H1 (cell line): ENCODE measurements around the gene P2RX1. TPM values are rescaled to one million over a fixed set of nuclear protein-coding genes. Genes with fewer than 3 reads are reported as not detected.
A peak's percentile ranks its signal among the peaks of the same experiment; 100 is the strongest.

ENCODE experiments used
- CTCF ChIA-PET: fragments of 300-600 bp; sonication (Branson Sonifier 250); formaldehyde crosslinking; loops from one replicate; lab custom pipeline; 2021; ENCODE audit not compliant: partially characterized antibody; lab: Charles Lee
- POLR2A ChIA-PET: fragments of 300-600 bp; sonication (Branson Sonifier 250); formaldehyde crosslinking; loops from one replicate; lab custom pipeline; 2021; ENCODE audit warnings: inconsistent platforms; ENCODE audit not compliant: partially characterized antibody; lab: Charles Lee
- DNase-seq, 2 experiments: peaks; one replicate each; pipeline versions ENCODE4 v3.0.0 to v3.0.0-alpha.2; 2010 to 2022; ENCODE audit warnings: low spot score in 2 of 2, low read depth in 1 of 2, mixed read lengths in 1 of 2
- FAIRE-seq: peaks from 2 replicates; lab custom pipeline; 2011; peaks lifted over from hg19 to GRCh38; lab: Jason Lieb, UNC
- H2AFZ ChIP-seq: 2 replicates; pipeline ENCODE4 v1.8.1; 2012; ENCODE audit warnings: low read length, inconsistent platforms
- H2AK5ac ChIP-seq: 2 replicates; pipeline ENCODE4 v1.6.1; 2013; ENCODE audit warnings: low read depth, low read length
- H2BK120ac ChIP-seq: replicated peaks from 2 replicates; pipeline ENCODE3; 2013; ENCODE audit warnings: low read depth, low read length, inconsistent platforms
- H2BK12ac ChIP-seq: 2 replicates; pipeline ENCODE4 v1.6.1; 2013; ENCODE audit warnings: low read depth, low read length
- H2BK15ac ChIP-seq: 2 replicates; pipeline ENCODE4 v1.6.1; 2013; ENCODE audit warnings: low read length
- H2BK20ac ChIP-seq: 2 replicates; pipeline ENCODE4 v1.6.1; 2013; ENCODE audit warnings: low read length
- H2BK5ac ChIP-seq: 2 replicates; pipeline ENCODE4 v1.6.1; 2013; ENCODE audit warnings: low read depth, low read length
- H3K14ac ChIP-seq: 2 replicates; pipeline ENCODE4 v1.6.1; 2013; ENCODE audit warnings: inconsistent platforms; ENCODE audit not compliant: insufficient read length
- H3K18ac ChIP-seq: 2 replicates; pipeline ENCODE4 v1.6.1; 2013; ENCODE audit warnings: low read length; ENCODE audit errors: extremely low read depth
- H3K23ac ChIP-seq: 2 replicates; pipeline ENCODE4 v1.6.1; 2013; ENCODE audit warnings: inconsistent platforms; ENCODE audit not compliant: insufficient read length
- H3K23me2 ChIP-seq: 2 replicates; pipeline ENCODE4 v1.6.1; 2013; ENCODE audit warnings: low read depth, low read length
- H3K27ac ChIP-seq: 2 replicates; pipeline ENCODE4 v1.6.1; 2011; ENCODE audit warnings: low read depth, low read length, inconsistent platforms
- H3K27me3 ChIP-seq, 4 experiments: replicated peaks in 1 of 4; 1 replicate in 1 of 4; 2 replicates in 3 of 4; pipeline versions ENCODE4 v1.6.1 to v1.8.1; 2011 to 2013; ENCODE audit warnings: low read length in 3 of 4, mild to moderate bottlenecking in 3 of 4, inconsistent platforms in 2 of 4, mixed read lengths in 2 of 4, moderate library complexity in 1 of 4; ENCODE audit not compliant: control insufficient read depth in 3 of 4, insufficient read depth in 3 of 4; ENCODE audit errors: extremely low read depth in 1 of 4
- H3K36me3 ChIP-seq, 4 experiments: 2 replicates each; pipeline versions ENCODE4 v1.6.1 to v1.8.1; 2011 to 2013; ENCODE audit warnings: mild to moderate bottlenecking in 4 of 4, low read length in 3 of 4, moderate library complexity in 2 of 4, control low read depth in 1 of 4, inconsistent platforms in 1 of 4; ENCODE audit not compliant: insufficient read depth in 4 of 4, control insufficient read depth in 2 of 4
- H3K4ac ChIP-seq: replicated peaks from 2 replicates; pipeline ENCODE3; 2013; ENCODE audit warnings: low read length, low read depth, mixed read lengths, inconsistent platforms; ENCODE audit not compliant: insufficient read length
- H3K4me1 ChIP-seq, 4 experiments: replicated peaks in 1 of 4; 1 replicate in 1 of 4; 2 replicates in 3 of 4; pipeline versions ENCODE4 v1.6.1 to v1.8.1; 2011 to 2013; ENCODE audit warnings: low read length in 3 of 4, inconsistent platforms in 2 of 4, mixed read lengths in 1 of 4; ENCODE audit not compliant: insufficient read depth in 4 of 4, control insufficient read depth in 3 of 4
- H3K4me2 ChIP-seq, 2 experiments: 2 replicates each; pipeline versions ENCODE4 v1.6.1 to v1.8.1; 2011 to 2013; ENCODE audit warnings: low read depth in 2 of 2, low read length in 2 of 2, control low read depth in 1 of 2, inconsistent platforms in 1 of 2, mild to moderate bottlenecking in 1 of 2; ENCODE audit not compliant: insufficient read depth in 1 of 2
- H3K4me3 ChIP-seq, 4 experiments: fragments of 200-600, 300-600 bp in 1 of 4; sonication (generic), shearing (Covaris generic), sonication (Bioruptor Twin) in 1 of 4; 2 replicates each; pipeline versions ENCODE4 v1.5.1 to v1.8.1; 2011 to 2016; ENCODE audit warnings: low read length in 4 of 4, low read depth in 3 of 4, control low read depth in 2 of 4, inconsistent platforms in 2 of 4, mild to moderate bottlenecking in 2 of 4, mixed read lengths in 1 of 4, moderate library complexity in 1 of 4; ENCODE audit not compliant: insufficient read depth in 2 of 4; ENCODE audit errors: extremely low read depth in 1 of 4
- H3K56ac ChIP-seq: replicated peaks from 2 replicates; pipeline ENCODE3; 2013; ENCODE audit warnings: low read depth, mild to moderate bottlenecking, mixed read lengths, low read length, inconsistent platforms; ENCODE audit not compliant: insufficient read length
- H3K79me1 ChIP-seq: 2 replicates; pipeline ENCODE4 v1.6.1; 2013; ENCODE audit warnings: low read depth, low read length, control low read depth
- H3K79me2 ChIP-seq, 2 experiments: 2 replicates each; pipeline versions ENCODE4 v1.6.1 to v1.8.1; 2012 to 2013; ENCODE audit warnings: low read length in 2 of 2, mild to moderate bottlenecking in 2 of 2, inconsistent platforms in 1 of 2; ENCODE audit not compliant: insufficient read depth in 2 of 2, control insufficient read depth in 1 of 2
- H3K9ac ChIP-seq, 4 experiments: replicated peaks in 1 of 4; 1 replicate in 1 of 4; 2 replicates in 3 of 4; pipeline versions ENCODE4 v1.6.1 to v1.8.1; 2011 to 2013; ENCODE audit warnings: low read depth in 3 of 4, low read length in 3 of 4, control low read depth in 2 of 4, mild to moderate bottlenecking in 2 of 4, moderate library complexity in 2 of 4, inconsistent platforms in 1 of 4; ENCODE audit errors: extremely low read depth in 1 of 4
- H3K9me3 ChIP-seq, 2 experiments: 2 replicates each; pipeline versions ENCODE4 v1.6.1 to v1.8.1; 2012 to 2013; ENCODE audit warnings: mild to moderate bottlenecking in 2 of 2, moderate library complexity in 2 of 2, control low read depth in 1 of 2, inconsistent platforms in 1 of 2, low read depth in 1 of 2, low read length in 1 of 2, mixed read lengths in 1 of 2; ENCODE audit not compliant: insufficient read depth in 2 of 2
- H4K20me1 ChIP-seq, 2 experiments: replicated peaks in 1 of 2; 2 replicates each; pipeline versions ENCODE3 to v1.8.1; 2011 to 2013; ENCODE audit warnings: inconsistent platforms in 2 of 2, low read length in 2 of 2, mild to moderate bottlenecking in 1 of 2; ENCODE audit not compliant: insufficient read depth in 2 of 2, control insufficient read depth in 1 of 2
- H4K5ac ChIP-seq: 2 replicates; pipeline ENCODE4 v1.6.1; 2013; ENCODE audit warnings: low read length, low read depth, mixed read lengths, inconsistent platforms; ENCODE audit not compliant: insufficient read length
- H4K8ac ChIP-seq: 2 replicates; pipeline ENCODE4 v1.8.0; 2013; ENCODE audit warnings: mild to moderate bottlenecking, moderate library complexity, low read length, inconsistent platforms; ENCODE audit not compliant: insufficient read depth; ENCODE audit errors: extremely low read depth
- H4K91ac ChIP-seq: replicated peaks from 2 replicates; pipeline ENCODE3; 2013; ENCODE audit warnings: low read length, mixed read lengths, inconsistent platforms; ENCODE audit not compliant: insufficient read length
- BRCA1 ChIP-seq: IDR thresholded peaks from 2 replicates; pipeline ENCODE4 v1.6.1; 2012; ENCODE audit warnings: low read depth, low read length, improper control_type of control experiment
- CBX5 ChIP-seq: fragments of 300-800, 300-1000 bp; sonication (generic); IDR thresholded peaks from 2 replicates; pipeline ENCODE4 v1.7.1; 2016; ENCODE audit warnings: antibody characterized with exemption, low read length, low read depth
- CEBPB ChIP-seq: IDR thresholded peaks from 2 replicates; pipeline ENCODE4 v1.6.1; 2012; ENCODE audit warnings: low read depth, low read length
- POLR2A ChIP-seq, 2 experiments: IDR thresholded peaks; 1 replicate in 1 of 2; 2 replicates in 1 of 2; pipeline ENCODE4 v1.6.1; 2011; ENCODE audit warnings: low read depth in 2 of 2, low read length in 2 of 2, mild to moderate bottlenecking in 2 of 2; ENCODE audit errors: control extremely low read depth in 1 of 2
- RAD21 ChIP-seq, 2 experiments: IDR thresholded peaks in 1 of 2; conservative IDR thresholded peaks in 1 of 2; 2 replicates each; pipeline ENCODE4 v1.6.1; 2011; ENCODE audit warnings: low read depth in 2 of 2, low read length in 2 of 2, improper control_type of control experiment in 1 of 2, inconsistent platforms in 1 of 2, mild to moderate bottlenecking in 1 of 2, moderate library complexity in 1 of 2
- SIRT6 ChIP-seq: IDR thresholded peaks from one replicate; pipeline ENCODE4 v1.7.1; 2012; ENCODE audit warnings: low read length, inconsistent platforms
- SP4 ChIP-seq: IDR thresholded peaks from 2 replicates; pipeline ENCODE4 v1.6.1; 2012; ENCODE audit warnings: low read length, inconsistent platforms
- TAF1 ChIP-seq: IDR thresholded peaks from 2 replicates; pipeline ENCODE4 v1.6.1; 2011; ENCODE audit warnings: mild to moderate bottlenecking, low read depth, low read length
- TBP ChIP-seq: IDR thresholded peaks from 2 replicates; pipeline ENCODE4 v1.6.1; 2011; ENCODE audit warnings: low read depth, low read length, improper control_type of control experiment
- WGBS, 2 experiments: shearing (Covaris generic) in 1 of 2; methylation state at CpG; one replicate each; pipeline versions ENCODE4 v1.1.6 to v1.1.7; 2013 to 2015; ENCODE audit warnings: low lambda C conversion rate in 2 of 2, mixed read lengths in 2 of 2, inconsistent platforms in 1 of 2, low coverage in 1 of 2, missing lambda C conversion rate in 1 of 2; ENCODE audit not compliant: insufficient replicate concordance in 2 of 2, insufficient coverage in 1 of 2, insufficient read length in 1 of 2; ENCODE audit errors: extremely low coverage in 1 of 2, missing lambda C conversion rate in 1 of 2; 5-methylcytosine and 5-hydroxymethylcytosine counted together
- polyA plus RNA-seq, 7 experiments: library from polyadenylated mRNA; depleted of rRNA in 3 of 7; stranded (reverse) in 5 of 7; unstranded in 2 of 7; fragments of >200 nt in 5 of 7; fragments of 200-250 nt in 2 of 7; gene quantifications; 1 replicate in 5 of 7; 2 replicates in 1 of 7; 4 replicates in 1 of 7; pipeline versions ENCODE4 v1.2.1 to v1.2.3, GENCODE V29; 2011 to 2013; ENCODE audit warnings: missing spikeins in 2 of 7, mixed read lengths in 2 of 7
- total RNA-seq: library from RNA; stranded (reverse); fragmentation: NEBNext Ultra II Directional; extraction: Animal tissue kit (Norgen Biotek cat#: 25700); gene quantifications from 2 replicates; pipeline ENCODE4 v1.2.1, GENCODE V29; 2021

P2RX1 gene
- total and polyA plus RNA-seq, 2 of the 8 experiments (the other 6 are each of a cell fraction or from before 2014, with no cell fraction given), result 0.45 to 1.1 TPM

DNA sequence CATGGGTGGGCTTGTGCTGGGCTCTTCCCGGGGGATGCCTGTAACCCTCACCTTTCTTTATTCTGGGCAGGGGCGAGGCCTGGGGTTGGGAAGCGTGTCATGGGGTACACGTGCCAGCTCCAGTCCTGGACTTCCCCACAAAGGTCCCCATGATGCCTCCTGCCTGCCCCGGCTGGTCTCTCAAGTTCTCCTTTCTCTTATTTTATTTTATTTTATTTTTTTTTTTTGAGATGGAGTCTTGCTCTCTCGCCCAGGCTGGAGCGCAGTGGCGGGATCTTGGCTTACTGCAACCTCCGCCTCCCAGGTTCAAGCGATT is 39.4 kb upstream of the P2RX1 start:
- Histone ChIP-seq H3K23me2 (no peaks in the 10 kb centered on the region), H2BK12ac (no peak overlapping the region), H3K14ac (no peak overlapping the region), H4K5ac (no peak overlapping the region), H3K79me2 (no peaks in the 10 kb centered on the region), H4K91ac (no peak overlapping the region), H3K56ac (no peak overlapping the region), H2BK120ac (no peak overlapping the region), H3K9me3 (no peaks in the 10 kb centered on the region), H3K4me1 (peaks cover 0 to 43% (median 22%) of the 10 kb centered on the region in 4 experiments; a peak in 6 of 7 replicates), H3K79me1 (no peaks in the 10 kb centered on the region; the same call in none of the 2 replicates), H2BK5ac (no peak overlapping the region), H3K36me3 (no peaks in the 10 kb centered on the region), H2BK15ac (no peak overlapping the region), H4K20me1 (peaks cover 0 to 3% of the 10 kb centered on the region in 2 experiments), H3K27ac (no peak overlapping the region), H2BK20ac (peak overlapping the region; percentile 90; the same call in 1 of the 2 replicates), H2AK5ac (no peak overlapping the region; the same call in 1 of the 2 replicates), H3K23ac (no peak overlapping the region), H2AFZ (no peak overlapping the region)
- no peak for FAIRE-seq
- TF ChIP-seq SP4, result no peak
- TF ChIP-seq TBP, result no peak
- no peak for TF ChIP-seq BRCA1
- no peak for TF ChIP-seq CBX5
- no peak for TF ChIP-seq RAD21 (IDR thresholded peaks at IDR 0.05 in 1 of 2, conservative IDR thresholded peaks at IDR 0.05 in 1 of 2; ENCODE audit: low read depth in 2 of 2, low read length in 2 of 2)
- TF ChIP-seq SIRT6, result no peak
- TF ChIP-seq TAF1, result no peak
- TF ChIP-seq POLR2A (IDR thresholded peaks at IDR 0.05; ENCODE audit: control extremely low read depth in 1 of 2, low read depth in 2 of 2, low read length in 2 of 2), result no peak
- TF ChIP-seq CEBPB, result no peak
- TF ChIP-seq, all 59 proteins: peak for 0
- Histone ChIP-seq H3K18ac (no peak overlapping the region; the same call in 1 of the 2 replicates), H3K9ac (no peak overlapping the region), H3K4me2 (no peak overlapping the region), H3K4ac (no peak overlapping the region), H3K27me3 (no peaks in the 10 kb centered on the region), H3K4me3 (no peak overlapping the region), H4K8ac (no peak overlapping the region)
- 95% methylated on average over 8 of the region's 10 CpGs; no CpG with 5 or more reads in 1 of the 2 experiments for WGBS, 2 experiments
- CTCF ChIA-PET, result interaction anchor here (1.4 to 1.6 kb wide), 3 partner anchors 39 to 112 kb away, joined by 3 to 5 read pairs (median 4); partner anchors contain the start of gene P2RX1
- POLR2A ChIA-PET, result interaction anchor here (1.0 to 1.1 kb wide), 2 partner anchors 9 to 16 kb away, joined by 4 read pairs; partner anchors contain the start of gene ATP2A3
- no peak for DNase-seq
